Subcutaneous abdominal adipose tissue (tissue), 5 donors: ENCODE data around the gene SYT13.

Source experiments
- H3K27ac ChIP-seq: one replicate; pipeline ENCODE4 v1.7.0; 2013; ENCODE audit warnings: low read depth, mild to moderate bottlenecking, inconsistent platforms, low read length, moderate library complexity
- H3K27me3 ChIP-seq, 5 donors: one replicate each; pipeline ENCODE4 v1.7.0; 2013; ENCODE audit warnings: low read length in 5 of 5, inconsistent platforms in 1 of 5; ENCODE audit not compliant: control insufficient read depth in 5 of 5, insufficient read depth in 4 of 5
- H3K36me3 ChIP-seq, 5 donors: one replicate each; pipeline ENCODE4 v1.7.0; 2013; ENCODE audit warnings: low read length in 5 of 5; ENCODE audit not compliant: control insufficient read depth in 5 of 5, insufficient read depth in 5 of 5
- H3K4me1 ChIP-seq, 5 donors: one replicate each; pipeline ENCODE4 v1.7.0; 2013; ENCODE audit warnings: low read length in 5 of 5, mild to moderate bottlenecking in 3 of 5, moderate library complexity in 1 of 5; ENCODE audit not compliant: control insufficient read depth in 5 of 5, insufficient read depth in 5 of 5
- H3K4me3 ChIP-seq, 5 donors: one replicate each; pipeline ENCODE4 v1.7.0; 2013; ENCODE audit warnings: low read length in 5 of 5, low read depth in 1 of 5
- H3K9ac ChIP-seq, 5 donors: one replicate each; pipeline ENCODE4 v1.7.0; 2013; ENCODE audit warnings: low read length in 5 of 5, mild to moderate bottlenecking in 4 of 5, moderate library complexity in 3 of 5
- H3K9me3 ChIP-seq, 5 donors: one replicate each; pipeline ENCODE4 v1.7.0; 2013; ENCODE audit warnings: low read length in 5 of 5; ENCODE audit not compliant: control insufficient read depth in 5 of 5
- donor health status: healthy.
- donor health status: healthy.
- donor health status: healthy.
- donor health status: healthy.
- donor health status: healthy.

Gene SYT13

DNA sequence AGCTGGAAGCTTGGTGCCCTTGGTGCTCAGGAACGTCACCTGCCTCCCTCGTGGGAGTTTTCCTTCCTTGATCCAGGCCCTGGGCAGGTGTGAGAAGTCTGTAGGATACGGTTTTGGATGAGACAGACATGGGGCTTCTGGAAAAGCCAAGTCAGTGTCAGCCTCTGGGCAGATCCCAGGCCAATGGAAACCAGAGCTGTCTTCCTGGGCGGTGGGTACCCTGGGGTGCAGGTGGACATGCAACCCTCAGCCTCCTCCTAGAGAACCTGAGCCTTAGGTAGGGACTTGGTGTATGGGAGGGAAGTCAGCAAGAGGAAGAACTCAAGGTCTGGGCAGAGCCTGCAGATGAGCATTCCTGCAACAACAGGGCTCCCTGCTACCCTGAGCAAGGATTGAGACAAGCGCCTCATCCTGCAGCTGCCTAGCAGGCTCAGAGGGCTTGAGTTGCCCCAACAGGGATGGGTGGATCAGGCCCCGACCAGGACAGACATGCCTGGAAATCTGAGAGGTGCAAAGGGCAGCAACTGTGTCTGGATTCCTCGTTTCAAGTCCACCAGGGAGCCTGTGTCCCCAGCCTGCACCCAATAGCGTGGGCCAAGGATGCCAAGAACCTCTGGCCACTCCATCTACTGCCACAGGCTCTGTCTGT, 37.6 kb upstream of the SYT13 start:
- Histone ChIP-seq H3K4me1 (no peaks in the 10 kb centered on the region), H3K27ac (no peak overlapping the region), H3K9ac (no peak overlapping the region), H3K9me3 (peaks cover 0 to 6% (median 4%) of the 10 kb centered on the region in 5 donors), H3K27me3 (peaks cover 3 to 23% (median 13%) of the 10 kb centered on the region in 5 donors), H3K36me3 (no peaks in the 10 kb centered on the region), H3K4me3 (no peak overlapping the region)

DNA sequence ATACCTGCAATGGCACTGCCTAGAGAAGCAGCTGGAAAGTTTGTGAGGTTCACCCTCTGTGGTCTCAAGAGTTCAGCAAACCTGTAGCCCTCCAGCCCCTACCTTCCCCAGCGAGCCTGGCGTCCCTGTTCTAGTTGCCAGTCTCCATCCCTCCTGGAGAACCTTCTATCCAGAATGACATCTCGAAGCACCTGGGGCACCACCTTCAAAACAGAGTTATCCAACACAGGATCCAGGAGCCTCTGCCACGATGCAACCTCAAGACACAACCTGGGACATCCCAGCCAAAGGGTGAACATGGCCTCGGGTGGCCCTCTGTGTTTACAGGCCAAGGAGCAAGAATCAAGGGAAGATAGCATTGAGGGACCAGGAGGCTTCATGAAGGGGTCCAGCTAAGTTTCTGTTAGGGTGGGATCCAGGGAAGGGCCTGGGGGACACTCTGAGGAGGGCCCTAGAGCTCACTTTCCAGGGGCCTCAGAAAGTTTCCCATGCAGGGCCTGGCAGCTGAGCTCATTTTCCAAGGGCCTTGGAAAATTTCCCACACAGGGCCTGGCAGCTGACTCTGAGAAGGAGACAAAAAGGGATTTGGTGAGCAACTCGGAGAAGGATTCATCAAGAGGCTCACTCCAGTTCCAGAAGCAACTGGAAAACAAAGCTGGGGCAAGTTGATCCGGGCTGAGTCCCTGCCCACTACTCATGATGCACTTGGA, 36.9 kb upstream of the SYT13 start:
- Histone ChIP-seq H3K9me3 (peaks cover 0 to 6% (median 4%) of the 10 kb centered on the region in 5 donors), H3K27me3 (peaks cover 3 to 30% (median 13%) of the 10 kb centered on the region in 5 donors), H3K27ac (no peak overlapping the region), H3K9ac (no peak overlapping the region), H3K4me3 (no peak overlapping the region), H3K4me1 (no peaks in the 10 kb centered on the region), H3K36me3 (no peaks in the 10 kb centered on the region)

DNA sequence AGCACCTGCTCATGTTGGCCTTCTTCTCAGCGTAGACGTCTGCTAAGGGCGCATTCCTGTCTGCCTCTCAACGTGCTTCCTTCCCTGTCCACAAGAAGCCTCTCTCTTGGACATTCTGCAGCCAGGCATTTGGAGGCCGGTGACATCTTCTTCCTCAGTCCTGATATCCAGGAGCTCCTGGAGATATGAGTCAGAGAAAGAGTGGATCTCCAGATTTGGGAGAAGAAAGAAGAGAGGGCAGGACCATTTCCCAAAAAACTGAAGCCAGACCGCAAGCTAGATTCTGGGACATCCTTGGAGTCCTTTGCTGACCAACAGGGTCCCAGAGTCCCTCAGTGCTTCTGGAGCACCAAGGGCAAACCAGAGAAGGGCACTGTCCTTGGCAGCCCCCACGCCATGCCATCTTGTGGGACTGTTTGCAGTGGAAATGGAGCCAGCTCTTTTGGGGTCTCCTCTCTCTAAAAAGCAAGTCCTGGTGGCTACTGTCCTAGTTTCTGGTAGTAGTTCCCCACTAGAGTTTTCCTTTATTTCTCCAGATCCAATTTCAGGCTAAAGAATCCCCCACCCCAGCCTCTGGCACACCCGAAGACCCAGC, 36.1 kb upstream of the SYT13 start:
- H3K9ac ChIP-seq = no peak overlapping the region
- H3K4me3 ChIP-seq = no peak overlapping the region
- no peaks in the 10 kb centered on the region for H3K36me3 ChIP-seq
- peaks cover 3 to 30% (median 13%) of the 10 kb centered on the region in 5 donors for H3K27me3 ChIP-seq
- peaks cover 0 to 3% (median 1%) of the 10 kb centered on the region in 5 donors for H3K9me3 ChIP-seq
- no peaks in the 10 kb centered on the region for H3K4me1 ChIP-seq
- H3K27ac ChIP-seq = no peak overlapping the region

DNA sequence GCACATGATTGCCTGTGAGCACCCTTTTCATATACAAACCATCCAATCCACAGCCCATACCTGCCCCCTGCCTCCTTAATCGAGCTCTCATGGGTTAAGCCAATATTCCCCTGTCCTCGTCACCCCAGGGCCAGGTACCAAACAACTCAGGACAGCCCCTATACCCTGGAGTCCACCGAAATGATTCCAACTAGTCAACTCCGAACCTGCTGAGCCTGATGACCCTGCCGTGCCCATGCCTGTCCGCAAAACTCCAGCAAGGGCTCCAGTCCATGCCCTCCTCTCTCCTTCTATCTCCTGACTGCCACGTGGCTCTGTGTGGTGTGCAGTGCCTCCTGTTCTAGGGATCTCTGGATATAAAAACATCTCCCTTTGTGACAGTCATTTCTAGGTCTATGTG, 35.5 kb upstream of the SYT13 start:
- H3K4me3 ChIP-seq = no peak overlapping the region
- no peaks in the 10 kb centered on the region for H3K36me3 ChIP-seq
- no peak overlapping the region for H3K27ac ChIP-seq
- no peaks in the 10 kb centered on the region for H3K4me1 ChIP-seq
- H3K9ac ChIP-seq = no peak overlapping the region
- H3K9me3 ChIP-seq = no peaks in the 10 kb centered on the region
- H3K27me3 ChIP-seq = peaks cover 3 to 30% (median 13%) of the 10 kb centered on the region in 5 donors

DNA sequence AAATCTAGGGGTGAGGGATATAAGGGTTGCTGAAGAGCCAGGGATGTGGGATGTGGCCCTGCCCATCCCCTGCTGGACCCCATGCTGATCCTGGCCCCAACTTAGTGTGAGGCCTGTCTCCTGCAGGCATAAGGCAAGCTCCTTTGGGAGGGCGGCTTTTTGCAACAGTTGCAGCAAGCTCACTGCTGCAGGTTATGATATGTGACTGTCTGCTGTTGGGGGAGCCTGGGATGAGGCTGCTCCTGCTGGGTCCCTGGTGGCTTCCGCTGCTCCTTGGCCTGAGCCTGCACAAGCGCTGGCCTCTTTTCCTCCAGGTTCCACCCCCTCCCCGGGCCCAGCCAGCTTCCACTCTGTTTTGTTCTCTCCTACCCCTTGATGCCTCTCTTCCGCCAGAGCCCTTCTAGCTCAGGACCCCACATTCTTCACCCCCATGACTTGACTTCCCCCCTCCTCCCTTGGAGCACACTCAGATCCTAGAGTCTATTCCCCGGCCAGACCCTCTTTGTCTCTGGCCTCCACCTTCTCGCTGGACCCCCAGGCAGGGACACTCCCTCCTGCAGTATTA, 35.0 kb upstream of the SYT13 start:
- no peaks in the 10 kb centered on the region for H3K9me3 ChIP-seq
- no peaks in the 10 kb centered on the region for H3K36me3 ChIP-seq
- H3K9ac ChIP-seq = no peak overlapping the region
- H3K4me1 ChIP-seq = no peaks in the 10 kb centered on the region
- no peak overlapping the region for H3K4me3 ChIP-seq
- H3K27me3 ChIP-seq = peaks cover 3 to 30% (median 13%) of the 10 kb centered on the region in 5 donors
- H3K27ac ChIP-seq = no peak overlapping the region

DNA sequence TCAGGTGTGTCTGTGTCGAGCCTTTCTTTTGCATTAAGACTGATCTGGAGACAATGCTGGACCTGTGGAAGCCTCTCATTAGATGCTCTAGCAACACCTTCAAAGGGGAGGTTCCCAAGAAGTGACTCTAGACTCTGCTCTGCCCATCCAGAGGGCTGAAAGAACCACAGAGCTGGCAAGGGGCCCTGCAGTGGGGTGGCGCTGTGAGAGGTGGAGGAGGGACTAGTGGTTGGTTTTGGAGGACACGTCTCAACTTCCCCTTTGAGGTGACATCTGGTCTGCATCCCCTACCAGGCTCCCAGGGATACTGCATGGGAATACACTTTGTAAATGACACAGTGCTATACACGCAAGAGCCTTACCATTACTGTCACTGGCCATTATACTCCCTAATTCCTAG, 34.2 kb upstream of the SYT13 start:
- Histone ChIP-seq H3K27ac (no peak overlapping the region), H3K4me1 (no peaks in the 10 kb centered on the region), H3K9ac (no peak overlapping the region), H3K36me3 (no peaks in the 10 kb centered on the region), H3K27me3 (peaks cover 3 to 30% (median 13%) of the 10 kb centered on the region in 5 donors), H3K9me3 (no peaks in the 10 kb centered on the region), H3K4me3 (no peak overlapping the region)

DNA sequence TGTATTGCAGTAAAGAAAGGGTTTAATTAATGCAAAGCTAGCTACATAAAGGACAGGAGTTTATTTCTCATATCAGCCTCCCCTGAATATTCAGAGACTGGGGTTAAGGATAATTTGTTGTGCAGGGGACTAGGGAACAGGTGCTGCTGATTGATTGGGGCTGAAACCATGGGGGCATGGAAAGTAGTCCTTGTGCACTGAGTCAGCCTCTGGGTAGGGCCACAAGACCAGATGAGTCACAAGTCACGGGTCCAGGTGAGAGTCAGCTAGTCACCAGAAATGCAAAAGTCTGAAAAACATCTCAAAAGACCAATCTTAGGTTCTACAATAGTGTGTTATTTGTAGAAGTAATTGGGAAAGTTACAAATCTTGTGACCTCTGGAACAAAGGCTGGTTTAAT, 32.9 kb upstream of the SYT13 start:
- H3K27me3 ChIP-seq = peaks cover 3 to 32% (median 13%) of the 10 kb centered on the region in 5 donors
- H3K4me1 ChIP-seq = no peaks in the 10 kb centered on the region
- H3K9ac ChIP-seq = no peak overlapping the region
- H3K9me3 ChIP-seq = no peaks in the 10 kb centered on the region
- no peak overlapping the region for H3K27ac ChIP-seq
- no peaks in the 10 kb centered on the region for H3K36me3 ChIP-seq
- no peak overlapping the region for H3K4me3 ChIP-seq

DNA sequence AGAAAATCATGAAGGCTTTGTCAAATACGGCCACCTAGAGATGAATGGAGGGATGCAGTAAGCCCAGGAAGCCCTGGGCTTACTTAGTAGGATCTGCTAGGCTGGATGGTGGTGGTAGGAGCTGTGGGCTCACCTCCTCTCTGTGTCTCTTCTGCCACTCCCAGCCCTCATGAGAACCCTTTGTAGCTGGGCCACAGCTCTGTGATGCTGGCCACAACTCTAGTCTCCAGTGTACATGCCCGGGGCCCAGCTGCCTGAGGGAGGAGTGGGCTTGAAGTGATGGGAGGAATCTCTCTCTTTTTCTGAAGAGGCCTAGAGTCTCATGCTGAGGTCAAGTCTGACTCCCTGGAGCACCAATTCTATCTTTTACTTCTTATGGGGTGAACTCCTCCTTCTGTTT, 32.4 kb upstream of the SYT13 start:
- peaks cover 3 to 36% (median 9%) of the 10 kb centered on the region in 5 donors for H3K27me3 ChIP-seq
- H3K36me3 ChIP-seq = no peaks in the 10 kb centered on the region
- H3K9ac ChIP-seq = no peak overlapping the region
- no peaks in the 10 kb centered on the region for H3K4me1 ChIP-seq
- no peaks in the 10 kb centered on the region for H3K9me3 ChIP-seq
- H3K4me3 ChIP-seq = no peak overlapping the region
- H3K27ac ChIP-seq = no peak overlapping the region

DNA sequence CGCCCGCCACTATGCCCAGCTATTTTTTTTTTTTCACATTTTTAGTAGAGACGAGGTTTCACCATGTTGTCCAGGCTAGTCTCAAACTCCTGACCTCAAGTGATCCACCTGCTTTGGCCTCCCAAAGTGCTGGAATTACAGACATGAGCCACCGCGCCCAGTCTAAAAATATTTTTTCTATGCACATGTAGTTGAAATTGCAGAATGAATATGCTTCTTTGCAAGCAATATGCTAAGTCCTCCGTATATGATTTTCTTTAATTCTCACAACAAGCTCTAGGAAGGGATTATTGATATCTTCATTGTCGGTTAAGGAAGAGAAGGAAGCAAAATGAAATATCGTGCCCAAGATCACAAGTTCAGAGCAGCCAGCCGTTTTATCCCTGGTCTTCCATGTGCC, 30.1 kb upstream of the SYT13 start:
- Histone ChIP-seq H3K36me3 (no peaks in the 10 kb centered on the region), H3K4me3 (no peak overlapping the region), H3K9me3 (no peaks in the 10 kb centered on the region), H3K27ac (no peak overlapping the region), H3K27me3 (peaks cover 0 to 22% (median 3%) of the 10 kb centered on the region in 5 donors), H3K9ac (no peak overlapping the region), H3K4me1 (no peaks in the 10 kb centered on the region)

DNA sequence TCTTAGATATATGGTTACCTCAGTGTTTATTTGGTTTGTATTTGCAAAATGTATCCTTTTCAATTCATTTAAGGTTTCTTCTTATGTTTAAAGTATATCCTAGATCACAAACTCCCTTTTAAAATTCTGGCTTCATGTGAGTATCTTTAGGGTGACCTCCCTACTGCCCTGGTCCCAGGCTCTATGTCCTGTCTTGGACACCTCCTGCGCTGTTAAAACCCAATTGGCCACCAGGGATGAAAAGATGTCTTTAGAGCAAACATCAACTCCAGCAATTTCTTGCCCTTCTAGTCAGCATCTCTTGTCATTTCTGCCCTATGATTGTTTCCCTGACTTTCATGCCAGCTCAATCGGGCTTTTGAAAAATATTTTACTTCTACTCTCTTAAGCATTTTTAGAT, 28.8 kb upstream of the SYT13 start:
- Histone ChIP-seq H3K27ac (no peak overlapping the region), H3K9ac (no peak overlapping the region), H3K4me3 (no peak overlapping the region), H3K4me1 (no peaks in the 10 kb centered on the region), H3K27me3 (peaks cover 0 to 18% (median 3%) of the 10 kb centered on the region in 5 donors), H3K9me3 (no peaks in the 10 kb centered on the region), H3K36me3 (no peaks in the 10 kb centered on the region)
